Measurements from ENCODE around the gene CARD11.
"Not testable (repeated sequence)": the region's sequence is repeated elsewhere in the genome, so short reads cannot be mapped to it uniquely, and the experiment has no call there.

CARD11 gene

GRCh38 chr7:2959103-2959680 lies 84.5 kb downstream of the CARD11 start:
- DNase-seq = no peak

- no peak for DNase-seq
These were observed 85.1 kb downstream of the CARD11 start for GRCh38 chr7:2958416-2959102.

GRCh38 chr7:2957369-2957727 lies 86.3 kb downstream of the CARD11 start:
- DNase-seq = not testable (repeated sequence)

GRCh38 chr7:2956526-2957368 lies 86.9 kb downstream of the CARD11 start:
- no peak for DNase-seq

- no peak for DNase-seq
These were observed 87.6 kb downstream of the CARD11 start for GRCh38 chr7:2956076-2956475.

GRCh38 chr7:2955269-2955668 lies 88.4 kb downstream of the CARD11 start:
- DNase-seq = no peak

- no peak for DNase-seq
These were observed 89.2 kb downstream of the CARD11 start for GRCh38 chr7:2954433-2954853.

GRCh38 chr7:2953588-2954407 lies 89.9 kb downstream of the CARD11 start:
- no peak for DNase-seq

- DNase-seq = no peak
These were observed 90.6 kb downstream of the CARD11 start for GRCh38 chr7:2953099-2953498.

- no peak for DNase-seq
These were observed 91.4 kb downstream of the CARD11 start for GRCh38 chr7:2952316-2952715.

- no peak for DNase-seq
These were observed 93.1 kb downstream of the CARD11 start for GRCh38 chr7:2950578-2950977.

- DNase-seq = no peak
These were observed 94.9 kb downstream of the CARD11 start for GRCh38 chr7:2948749-2949148.

- no peak for DNase-seq
These were observed 96.4 kb downstream of the CARD11 start for GRCh38 chr7:2947058-2947780.

- DNase-seq = no peak
These were observed 98.5 kb downstream of the CARD11 start for GRCh38 chr7:2945171-2945570.

GRCh38 chr7:2944739-2945138 lies 98.9 kb downstream of the CARD11 start:
- DNase-seq = no peak

GRCh38 chr7:2943851-2944601 lies 99.6 kb downstream of the CARD11 start:
- no peak for DNase-seq

- DNase-seq = no peak
These were observed 102.3 kb downstream of the CARD11 start for GRCh38 chr7:2941216-2941859.

GRCh38 chr7:2940466-2940865 lies 103.2 kb downstream of the CARD11 start:
- DNase-seq = no peak

- no peak for DNase-seq
These were observed 104.3 kb downstream of the CARD11 start for GRCh38 chr7:2939193-2939885.

- no peak for DNase-seq
These were observed 105.0 kb downstream of the CARD11 start for GRCh38 chr7:2938514-2939192.

All from SW 1271 (cell line).